Measurements from ENCODE around the gene PPP1R3C.

Gene PPP1R3C

GRCh38 chr10:91628383-91628782 is 4.5 kb downstream of the PPP1R3C start:
- DNase-seq = no peak

- DNase-seq = no peak
Observed at GRCh38 chr10:91627344-91628102, 5.3 kb downstream of the PPP1R3C start.

GRCh38 chr10:91626936-91627335 is 5.9 kb downstream of the PPP1R3C start:
- no peak for DNase-seq

- DNase-seq = no peak
Observed at GRCh38 chr10:91624633-91625032, 8.2 kb downstream of the PPP1R3C start.

- no peak for DNase-seq
Observed at GRCh38 chr10:91622601-91623000, 10.3 kb downstream of the PPP1R3C start.

GRCh38 chr10:91621483-91622113 is 11.3 kb downstream of the PPP1R3C start:
- DNase-seq = no peak

GRCh38 chr10:91617072-91617609 is 15.7 kb downstream of the PPP1R3C start:
- no peak for DNase-seq

- DNase-seq = no peak
Observed at GRCh38 chr10:91616137-91616536, 16.7 kb downstream of the PPP1R3C start.

GRCh38 chr10:91614225-91614624 is 18.6 kb downstream of the PPP1R3C start:
- DNase-seq = no peak

- no peak for DNase-seq
Observed at GRCh38 chr10:91613411-91614187, 19.3 kb downstream of the PPP1R3C start.

- DNase-seq = no peak
Observed at GRCh38 chr10:91610919-91611318, 22.0 kb downstream of the PPP1R3C start.

GRCh38 chr10:91610444-91610843 is 22.4 kb downstream of the PPP1R3C start:
- DNase-seq = no peak

GRCh38 chr10:91607646-91608403 is 25.0 kb downstream of the PPP1R3C start:
- no peak for DNase-seq

- DNase-seq = no peak
Observed at GRCh38 chr10:91605968-91606367, 26.9 kb downstream of the PPP1R3C start.

GRCh38 chr10:91604553-91605534 is 28.0 kb downstream of the PPP1R3C start:
- DNase-seq = no peak

GRCh38 chr10:91603931-91604331 is 28.9 kb downstream of the PPP1R3C start:
- no peak for DNase-seq

- no peak for DNase-seq
Observed at GRCh38 chr10:91602868-91603568, 29.9 kb downstream of the PPP1R3C start.

- no peak for DNase-seq
Observed at GRCh38 chr10:91602449-91602848, 30.4 kb downstream of the PPP1R3C start.

GRCh38 chr10:91601212-91601611 is 31.7 kb downstream of the PPP1R3C start:
- DNase-seq = no peak

- no peak for DNase-seq
Observed at GRCh38 chr10:91598211-91598977, 34.5 kb downstream of the PPP1R3C start.

Data from activated CD8-positive, alpha-beta memory T cell treated with anti-CD3 and anti-CD28 coated beads, Interleukin-2, amount 50 U/mL, for 4 hours (primary cell).